Lower leg skin (tissue), 3 donors: ENCODE measurements around the gene BCL7A.

Experiments
- POLR2A ChIP-seq, 2 donors: fragments of 450-650 bp; IDR thresholded peaks; one replicate each; pipeline ENCODE4 v1.6.1; 2016 to 2017; ENCODE audit warnings: antibody characterized with exemption in 2 of 2, mild to moderate bottlenecking in 1 of 2, moderate library complexity in 1 of 2
- TF ChIP-seq, protein P1 (sequence below), 3 donors: fragments of 450-650 bp; IDR thresholded peaks; one replicate each; pipeline ENCODE4 v1.5.1; 2016; ENCODE audit warnings: antibody characterized with exemption in 3 of 3, mild to moderate bottlenecking in 3 of 3, moderate library complexity in 2 of 3

DNA sequence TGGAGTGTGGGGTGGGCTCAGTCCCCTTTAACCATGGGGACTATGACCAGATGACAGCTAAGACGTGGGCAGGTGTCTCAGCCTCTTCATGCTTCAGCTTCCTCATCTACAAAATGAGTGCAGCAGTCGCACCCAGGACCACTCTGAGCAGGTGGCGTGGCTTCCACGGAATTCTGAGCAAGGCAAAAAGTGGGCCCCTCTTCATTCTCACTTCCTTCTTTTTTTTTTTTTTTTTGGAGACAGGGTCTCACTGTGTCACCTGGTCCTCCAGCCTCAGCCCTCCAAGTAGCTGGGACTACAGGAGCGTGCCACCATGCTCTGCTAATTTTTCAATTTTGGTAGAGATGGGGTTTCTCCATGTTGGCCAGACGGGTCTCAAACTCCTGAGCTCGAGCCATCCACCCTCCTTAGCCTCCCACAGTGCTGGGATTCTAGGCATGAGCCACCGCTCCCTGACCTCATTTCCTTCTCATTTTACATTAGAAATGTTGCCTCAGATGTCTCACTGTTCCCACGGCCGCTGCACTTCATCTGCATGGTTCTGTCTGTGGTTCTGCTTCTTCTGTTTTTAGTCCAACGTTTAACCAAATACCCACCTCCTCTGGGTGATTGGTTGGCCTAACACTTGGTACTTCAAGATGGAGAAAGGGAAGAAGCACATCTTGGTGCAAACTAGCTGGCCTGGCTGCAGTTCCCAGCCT lies 41.3 kb upstream of the BCL7A start:
- TF ChIP-seq, protein P1, sequence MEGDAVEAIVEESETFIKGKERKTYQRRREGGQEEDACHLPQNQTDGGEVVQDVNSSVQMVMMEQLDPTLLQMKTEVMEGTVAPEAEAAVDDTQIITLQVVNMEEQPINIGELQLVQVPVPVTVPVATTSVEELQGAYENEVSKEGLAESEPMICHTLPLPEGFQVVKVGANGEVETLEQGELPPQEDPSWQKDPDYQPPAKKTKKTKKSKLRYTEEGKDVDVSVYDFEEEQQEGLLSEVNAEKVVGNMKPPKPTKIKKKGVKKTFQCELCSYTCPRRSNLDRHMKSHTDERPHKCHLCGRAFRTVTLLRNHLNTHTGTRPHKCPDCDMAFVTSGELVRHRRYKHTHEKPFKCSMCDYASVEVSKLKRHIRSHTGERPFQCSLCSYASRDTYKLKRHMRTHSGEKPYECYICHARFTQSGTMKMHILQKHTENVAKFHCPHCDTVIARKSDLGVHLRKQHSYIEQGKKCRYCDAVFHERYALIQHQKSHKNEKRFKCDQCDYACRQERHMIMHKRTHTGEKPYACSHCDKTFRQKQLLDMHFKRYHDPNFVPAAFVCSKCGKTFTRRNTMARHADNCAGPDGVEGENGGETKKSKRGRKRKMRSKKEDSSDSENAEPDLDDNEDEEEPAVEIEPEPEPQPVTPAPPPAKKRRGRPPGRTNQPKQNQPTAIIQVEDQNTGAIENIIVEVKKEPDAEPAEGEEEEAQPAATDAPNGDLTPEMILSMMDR (IDR thresholded peaks at IDR 0.05), result no peak
- no peak for TF ChIP-seq POLR2A (IDR thresholded peaks at IDR 0.05)
